SK-N-MC (cell line): ENCODE data around the gene CCR4.

ENCODE experiments used
- DNase-seq: peaks from one replicate; pipeline ENCODE4 v3.0.0-alpha.2; 2011; ENCODE audit warnings: low read depth, low spot score
- H3K27ac ChIP-seq: fragments of 200-600 bp; sonication (generic); 2 replicates; pipeline ENCODE4 v1.5.1; 2016; ENCODE audit warnings: mixed run types
- H3K36me3 ChIP-seq: fragments of 200-600 bp; sonication (generic); 2 replicates; pipeline ENCODE4 v1.6.1; 2017; ENCODE audit warnings: antibody characterized with exemption, low read length, mixed read lengths; ENCODE audit not compliant: insufficient read depth
- H3K4me3 ChIP-seq: fragments of 200-600 bp; sonication (generic); 2 replicates; pipeline ENCODE4 v1.5.1; 2016
- H3K9ac ChIP-seq: fragments of 200-600 bp; sonication (generic); 2 replicates; pipeline ENCODE4 v1.8.0; 2017; ENCODE audit warnings: mixed run types, mixed read lengths; ENCODE audit not compliant: insufficient read length
- H3K9me3 ChIP-seq: fragments of 200-600 bp; sonication (generic); 2 replicates; pipeline ENCODE4 v1.6.1; 2017; ENCODE audit warnings: low read depth, mild to moderate bottlenecking, antibody characterized with exemption, low read length, moderate library complexity, mixed read lengths
- EZH2 ChIP-seq: fragments of 200-600 bp; sonication (generic); IDR thresholded peaks from one replicate; pipeline ENCODE4 v1.6.1; 2017; ENCODE audit warnings: antibody characterized with exemption
- FOXP2 ChIP-seq: optimal IDR thresholded peaks from 2 replicates; pipeline ENCODE3; 2011; ENCODE audit warnings: mild to moderate bottlenecking, moderate library complexity; ENCODE audit not compliant: insufficient read depth; ENCODE audit errors: extremely low read length, control extremely low read depth
- POLR2AphosphoS5 ChIP-seq: IDR thresholded peaks from 2 replicates; pipeline ENCODE4 v1.6.1; 2012; ENCODE audit warnings: mild to moderate bottlenecking, low read depth, low read length, borderline replicate concordance

Gene CCR4

GRCh38 chr3:32947789-32948238 lies 3.6 kb upstream of the CCR4 start:
- Histone ChIP-seq H3K27ac (no peak overlapping the region), H3K4me3 (no peak overlapping the region), H3K9me3 (no peaks in the 10 kb centered on the region), H3K9ac (no peak overlapping the region), H3K36me3 (no peaks in the 10 kb centered on the region)
- no peak for TF ChIP-seq EZH2
- no peak for TF ChIP-seq FOXP2
- no peak for TF ChIP-seq POLR2AphosphoS5
- peak; percentile 60 for DNase-seq

- no peak for DNase-seq
- TF ChIP-seq FOXP2, result no peak
- TF ChIP-seq POLR2AphosphoS5, result no peak
- no peak for TF ChIP-seq EZH2
- Histone ChIP-seq H3K36me3 (no peaks in the 10 kb centered on the region), H3K4me3 (no peak overlapping the region), H3K9me3 (no peaks in the 10 kb centered on the region), H3K27ac (no peak overlapping the region), H3K9ac (no peak overlapping the region)
Measured at GRCh38 chr3:32948625-32949445, 2.6 kb upstream of the CCR4 start.

- no peak for TF ChIP-seq POLR2AphosphoS5
- DNase-seq, result no peak
- Histone ChIP-seq H3K4me3 (no peak overlapping the region), H3K9ac (no peak overlapping the region), H3K9me3 (no peaks in the 10 kb centered on the region), H3K27ac (no peak overlapping the region), H3K36me3 (no peaks in the 10 kb centered on the region)
Measured at GRCh38 chr3:32950516-32950915, 928 bp upstream of the CCR4 start.

GRCh38 chr3:32952369-32953077 lies 1.1 kb downstream of the CCR4 start:
- TF ChIP-seq POLR2AphosphoS5 (no peak), EZH2 (no peak), FOXP2 (no peak)

GRCh38 chr3:32954506-32954905 lies 3.1 kb downstream of the CCR4 start:
- no peak overlapping the region for H3K4me3 ChIP-seq
- H3K27ac ChIP-seq, result no peak overlapping the region
- H3K9me3 ChIP-seq, result no peaks in the 10 kb centered on the region
- no peaks in the 10 kb centered on the region for H3K36me3 ChIP-seq
- H3K9ac ChIP-seq, result no peak overlapping the region
- DNase-seq, result no peak
- TF ChIP-seq EZH2, result no peak
- TF ChIP-seq FOXP2, result no peak
- TF ChIP-seq POLR2AphosphoS5, result no peak

More at GRCh38 chr3:32952369-32953077, 1.1 kb downstream of the CCR4 start:
- no peak overlapping the region for H3K4me3 ChIP-seq
- no peaks in the 10 kb centered on the region for H3K36me3 ChIP-seq
- no peak for DNase-seq
- H3K9ac ChIP-seq, result no peak overlapping the region
- H3K9me3 ChIP-seq, result no peaks in the 10 kb centered on the region
- no peak overlapping the region for H3K27ac ChIP-seq

- no peak for DNase-seq
- TF ChIP-seq POLR2AphosphoS5 (no peak), EZH2 (no peak), FOXP2 (no peak)
- Histone ChIP-seq H3K4me3 (no peak overlapping the region), H3K9ac (no peak overlapping the region), H3K27ac (no peak overlapping the region), H3K9me3 (no peaks in the 10 kb centered on the region), H3K36me3 (no peaks in the 10 kb centered on the region)
Measured at GRCh38 chr3:32956750-32957570, 5.5 kb downstream of the CCR4 start.

- Histone ChIP-seq H3K9me3 (no peaks in the 10 kb centered on the region), H3K9ac (no peak overlapping the region), H3K4me3 (no peak overlapping the region), H3K27ac (no peak overlapping the region), H3K36me3 (no peaks in the 10 kb centered on the region)
- no peak for TF ChIP-seq EZH2
- TF ChIP-seq POLR2AphosphoS5, result no peak
- no peak for TF ChIP-seq FOXP2
- no peak for DNase-seq
Measured at GRCh38 chr3:32958509-32958908, 7.1 kb downstream of the CCR4 start.

- Histone ChIP-seq H3K36me3 (no peaks in the 10 kb centered on the region), H3K27ac (no peak overlapping the region)
Measured at GRCh38 chr3:32959371-32959770, 7.9 kb downstream of the CCR4 start.

More at GRCh38 chr3:32959371-32959770, 7.9 kb downstream of the CCR4 start:
- TF ChIP-seq POLR2AphosphoS5, result no peak
- TF ChIP-seq FOXP2, result no peak
- no peak for TF ChIP-seq EZH2
- Histone ChIP-seq H3K9ac (no peak overlapping the region), H3K9me3 (no peaks in the 10 kb centered on the region), H3K4me3 (no peak overlapping the region)
- no peak for DNase-seq
